ENCODE measurements around the gene RNF180.

DNA sequence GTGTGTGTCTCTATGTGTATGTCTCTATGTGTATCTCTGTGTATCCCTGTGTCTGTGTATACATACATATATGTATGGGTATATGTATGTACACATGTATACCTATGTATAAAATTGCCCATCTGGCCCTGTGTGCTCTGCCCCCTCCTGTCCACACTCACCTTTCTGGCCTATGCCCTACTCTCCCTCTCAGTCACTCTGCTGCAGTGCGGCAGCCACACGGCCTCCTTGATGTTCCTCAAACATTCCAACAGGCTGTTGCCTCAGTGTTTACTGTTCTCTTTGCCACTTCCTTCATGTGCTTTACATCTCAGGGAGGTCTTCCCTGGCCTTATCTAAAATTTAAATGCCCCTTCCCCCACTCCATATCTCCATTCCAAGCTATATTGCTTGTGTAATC, 18.3 kb upstream of the RNF180 start:
- no peak for TF ChIP-seq EZH2 (IDR thresholded peaks at IDR 0.05)
- no peak for TF ChIP-seq POLR2AphosphoS5 (IDR thresholded peaks at IDR 0.05; ENCODE audit: borderline replicate concordance, low read depth, low read length)
